GM18498 (cell line): ENCODE results near the gene ARF6.
"Not testable (repeated sequence)": the region's sequence is repeated elsewhere in the genome, so short reads cannot be mapped to it uniquely, and the experiment has no call there.

Experiments used
- ATAC-seq: cut with Tn5 transposase; IDR thresholded peaks from one replicate; pipeline ENCODE4 v1.9.1; 2021; ENCODE audit warnings: mild to moderate bottlenecking, moderate library complexity; ENCODE audit not compliant: unreplicated experiment

The ARF6 gene

GRCh38 chr14:49876563-49877127 is 16.2 kb upstream of the ARF6 start:
- ATAC-seq: no peak

GRCh38 chr14:49879646-49880204 is 13.2 kb upstream of the ARF6 start:
- ATAC-seq: peak; percentile 80

GRCh38 chr14:49880267-49881064 is 12.4 kb upstream of the ARF6 start:
- ATAC-seq: no peak

GRCh38 chr14:49881350-49882001 is 11.4 kb upstream of the ARF6 start:
- no peak for ATAC-seq

GRCh38 chr14:49882826-49883694 is 9.8 kb upstream of the ARF6 start:
- no peak for ATAC-seq

- ATAC-seq: no peak
These were observed 6.4 kb upstream of the ARF6 start for GRCh38 chr14:49886523-49886922.

- ATAC-seq: no peak
These were observed 4.6 kb upstream of the ARF6 start for GRCh38 chr14:49888293-49888692.

- peak; percentile 27 for ATAC-seq
These were observed 614 bp upstream of the ARF6 start for GRCh38 chr14:49892301-49892635.

GRCh38 chr14:49893309-49894213 is 679 bp downstream of the ARF6 start:
- peak; percentile 54 for ATAC-seq

- ATAC-seq: not testable (repeated sequence)
These were observed 1.6 kb downstream of the ARF6 start for GRCh38 chr14:49894214-49895107.

- ATAC-seq: no peak
These were observed 2.6 kb downstream of the ARF6 start for GRCh38 chr14:49895480-49895879.

- not testable (repeated sequence) for ATAC-seq
These were observed 3.4 kb downstream of the ARF6 start for GRCh38 chr14:49896272-49896671.

GRCh38 chr14:49896966-49897365 is 4.1 kb downstream of the ARF6 start:
- no peak for ATAC-seq

GRCh38 chr14:49897414-49897813 is 4.5 kb downstream of the ARF6 start:
- ATAC-seq: no peak

GRCh38 chr14:49897965-49898364 is 5.1 kb downstream of the ARF6 start:
- no peak for ATAC-seq

GRCh38 chr14:49898485-49898884 is 5.6 kb downstream of the ARF6 start:
- no peak for ATAC-seq

- no peak for ATAC-seq
These were observed 8.1 kb downstream of the ARF6 start for GRCh38 chr14:49900973-49901372.

- not testable (repeated sequence) for ATAC-seq
These were observed 9.9 kb downstream of the ARF6 start for GRCh38 chr14:49902679-49903246.

GRCh38 chr14:49904270-49904669 is 11.4 kb downstream of the ARF6 start:
- ATAC-seq: no peak
